NCI-H748 treated with DMSO at 0.1 percent for 48 hours (cell line): ENCODE data around the gene ATP5F1D.
"Not testable (repeated sequence)": the region's sequence is repeated elsewhere in the genome, so short reads cannot be mapped to it uniquely, and the experiment has no call there.

Experiments used
- DNase-seq: peaks from one replicate; lab custom pipeline; 2025; lab: John Stamatoyannopoulos, UW

ATP5F1D gene

DNA sequence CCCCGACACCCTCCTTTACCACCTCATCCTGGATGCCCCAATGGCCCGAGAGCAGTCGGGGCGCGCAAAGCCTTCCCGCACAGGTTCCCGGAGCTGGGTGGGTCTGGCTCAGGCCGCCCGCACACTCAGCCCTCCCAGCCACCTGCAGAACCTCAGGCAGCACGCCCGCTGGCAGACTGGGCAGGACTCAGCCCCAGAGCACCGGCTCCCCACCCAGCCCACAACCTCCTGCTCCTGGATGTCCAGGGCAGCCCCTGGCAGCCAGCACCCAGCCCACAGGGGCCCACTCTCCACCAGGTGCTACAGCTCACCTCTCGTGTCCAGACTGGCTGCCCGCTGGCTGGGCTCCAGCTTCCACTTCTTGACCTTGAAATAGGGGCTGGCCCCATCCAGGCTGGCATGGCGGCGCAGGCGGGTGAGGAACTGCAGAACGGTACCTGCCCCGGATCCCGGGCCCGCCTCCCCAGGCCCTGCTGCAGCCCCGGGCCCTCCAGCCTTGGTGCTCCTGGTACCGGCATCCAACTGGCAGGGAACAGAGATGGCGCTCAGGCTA lies 8.4 kb upstream of the ATP5F1D start:
- DNase-seq = no peak

DNA sequence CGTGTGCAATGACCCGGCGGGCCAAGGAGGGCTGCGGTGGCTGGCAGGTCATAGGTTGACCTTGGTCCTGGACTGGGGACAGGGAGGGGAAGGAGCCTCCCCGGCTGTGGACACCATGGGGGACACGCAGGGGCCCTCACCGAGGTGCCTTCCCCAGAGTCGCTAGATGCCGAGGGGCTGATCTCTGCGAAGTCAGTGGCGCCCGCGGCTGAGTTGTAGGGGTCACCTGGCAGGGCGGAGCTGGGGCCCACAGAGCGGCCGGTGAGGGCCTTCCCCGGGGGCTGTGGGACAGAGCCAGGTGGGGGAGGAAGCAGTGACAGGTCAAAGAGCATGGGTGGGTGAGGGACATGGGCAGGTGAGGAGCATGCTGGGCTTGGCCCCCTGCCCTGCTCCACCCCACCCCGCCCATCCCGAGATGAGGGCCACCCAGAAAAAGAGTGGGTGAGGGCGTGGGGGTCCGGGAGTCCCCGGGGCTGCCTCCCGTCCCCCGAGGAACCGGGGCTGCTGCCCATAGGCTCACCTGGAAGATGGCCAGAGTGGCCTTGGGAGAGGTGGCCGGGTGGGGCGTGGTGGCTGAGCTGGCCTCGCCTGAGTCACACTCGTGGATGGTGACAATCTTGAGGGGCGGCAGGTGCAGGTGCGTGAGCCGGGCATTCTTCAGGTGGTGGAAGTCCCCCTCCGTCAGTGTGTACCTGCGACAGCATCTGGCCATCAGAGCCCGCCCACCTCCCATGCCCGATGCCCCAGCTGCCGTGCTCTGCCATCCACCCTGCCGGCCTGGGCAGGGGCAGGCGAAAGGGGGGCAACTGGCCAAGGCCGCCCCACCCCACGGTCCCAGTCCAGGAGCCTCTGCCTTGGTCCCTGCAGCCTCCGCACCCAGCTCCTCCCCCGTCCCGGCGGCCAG lies 7.2 kb upstream of the ATP5F1D start:
- no peak for DNase-seq

DNA sequence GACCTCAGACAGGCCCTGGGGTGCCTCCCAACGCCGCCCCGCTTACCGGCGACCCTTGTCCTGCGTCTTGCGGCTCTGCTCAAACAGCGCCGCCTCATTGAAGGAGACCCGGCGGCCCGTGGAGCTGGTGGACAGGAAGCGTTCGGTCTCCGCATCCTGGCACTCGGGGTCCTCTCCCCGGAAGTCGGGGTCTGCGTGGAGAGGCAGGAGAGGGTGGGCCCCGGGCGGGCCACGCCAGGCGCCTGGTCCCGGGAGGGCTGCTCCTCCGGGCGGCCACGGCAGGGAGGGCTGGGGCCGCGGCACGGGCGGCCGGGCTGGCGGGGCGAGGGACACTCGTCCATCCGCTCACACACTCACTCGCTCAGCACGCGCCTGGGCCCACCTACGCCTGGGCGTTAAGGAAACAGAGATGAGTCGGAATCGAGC lies 6.6 kb upstream of the ATP5F1D start:
- DNase-seq = no peak

DNA sequence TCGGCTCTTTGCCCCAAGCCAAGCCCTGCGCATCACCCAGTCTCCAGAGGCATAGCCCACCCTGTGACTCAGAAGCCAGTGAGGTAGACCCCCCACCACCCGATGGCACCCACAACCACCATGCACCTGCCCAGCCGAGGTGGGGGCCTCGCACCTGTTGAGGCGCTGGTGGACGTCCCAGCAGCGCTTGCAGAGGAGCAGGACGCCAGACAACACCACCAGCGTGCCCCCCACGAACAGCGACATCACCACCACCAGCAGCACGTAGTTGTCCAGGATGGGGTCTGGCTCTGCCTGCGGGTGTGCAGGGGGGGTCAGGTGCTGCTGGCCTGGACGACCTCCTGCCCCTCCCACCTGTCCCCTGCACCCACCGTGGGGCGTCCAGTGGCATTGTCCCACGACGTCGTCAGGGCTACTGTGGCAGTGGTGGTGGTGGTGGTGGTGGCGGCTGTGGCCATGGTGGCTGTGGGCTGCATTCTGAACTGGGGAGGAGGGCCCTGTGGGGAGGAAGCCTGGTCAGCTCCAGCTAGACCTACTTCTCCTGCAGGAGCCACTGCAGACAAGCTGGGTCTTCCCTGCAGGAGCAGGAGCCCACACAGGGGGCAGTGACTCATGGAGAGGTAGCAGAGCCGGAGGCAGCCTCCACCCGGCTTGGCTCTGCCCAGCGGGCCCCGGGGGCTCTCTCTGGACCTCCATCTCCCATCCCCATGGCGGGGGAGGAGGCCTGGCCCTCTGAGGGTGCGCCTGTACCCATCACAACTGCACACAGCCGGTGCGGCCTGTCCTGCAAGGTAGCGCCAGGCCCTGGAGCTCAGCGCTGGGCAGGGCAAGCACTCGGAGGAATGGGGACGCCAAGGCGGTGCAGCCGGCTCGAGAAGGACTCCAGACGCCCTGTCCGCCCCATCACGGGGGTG lies 5.7 kb upstream of the ATP5F1D start:
- no peak for DNase-seq

DNA sequence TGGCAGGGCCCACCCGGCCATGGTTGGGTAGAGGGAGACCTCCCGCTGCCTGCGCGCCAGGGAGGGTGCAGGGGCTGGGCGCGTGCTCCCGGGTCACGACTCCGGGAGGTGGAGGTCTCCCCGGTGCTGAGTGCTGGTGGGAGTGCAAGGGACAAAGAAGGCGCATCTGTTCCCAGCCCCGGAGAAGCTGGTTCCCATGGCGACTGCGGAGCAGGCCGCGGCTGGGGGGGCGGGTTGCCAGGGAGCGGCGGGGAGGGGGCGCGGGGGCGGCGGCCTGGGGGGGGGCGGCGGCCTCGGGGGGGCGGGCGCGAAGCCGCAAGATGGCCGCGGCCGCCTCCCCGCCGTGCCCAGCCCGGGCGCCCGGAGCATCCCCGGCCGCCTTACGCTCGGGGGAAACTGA lies 5.0 kb upstream of the ATP5F1D start:
- DNase-seq = no peak

DNA sequence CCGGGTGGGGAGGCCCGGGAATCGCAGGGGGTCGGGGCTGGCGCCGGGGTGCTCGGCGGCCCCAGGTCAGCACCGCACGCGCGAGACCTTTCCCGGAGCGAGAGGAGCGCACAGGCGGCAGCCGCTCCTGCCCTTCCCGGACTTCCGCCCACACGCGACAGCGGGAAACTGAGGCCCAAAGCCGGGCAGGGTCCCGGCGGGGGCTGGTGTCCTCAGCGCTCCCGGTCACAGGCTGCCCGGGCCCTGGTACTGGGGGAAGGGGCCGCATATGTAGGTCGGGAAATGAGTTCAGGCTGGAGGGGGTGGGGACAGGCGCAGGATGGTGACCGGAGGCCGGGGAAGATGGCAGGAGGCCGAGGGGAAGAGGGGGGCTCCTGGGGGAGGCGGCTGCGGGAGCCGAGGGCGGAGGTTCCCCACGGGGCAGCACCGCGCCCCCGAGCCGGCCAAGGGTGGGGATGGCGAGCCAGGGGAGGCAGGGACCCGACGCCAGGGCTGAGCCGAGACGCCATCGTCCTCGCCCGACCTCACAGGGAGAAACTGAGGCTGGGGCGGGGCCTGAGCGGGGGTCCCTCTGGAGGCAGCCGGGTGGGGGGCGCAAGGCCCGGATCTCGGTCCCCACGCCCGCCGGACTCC lies 4.4 kb upstream of the ATP5F1D start:
- DNase-seq = no peak

DNA sequence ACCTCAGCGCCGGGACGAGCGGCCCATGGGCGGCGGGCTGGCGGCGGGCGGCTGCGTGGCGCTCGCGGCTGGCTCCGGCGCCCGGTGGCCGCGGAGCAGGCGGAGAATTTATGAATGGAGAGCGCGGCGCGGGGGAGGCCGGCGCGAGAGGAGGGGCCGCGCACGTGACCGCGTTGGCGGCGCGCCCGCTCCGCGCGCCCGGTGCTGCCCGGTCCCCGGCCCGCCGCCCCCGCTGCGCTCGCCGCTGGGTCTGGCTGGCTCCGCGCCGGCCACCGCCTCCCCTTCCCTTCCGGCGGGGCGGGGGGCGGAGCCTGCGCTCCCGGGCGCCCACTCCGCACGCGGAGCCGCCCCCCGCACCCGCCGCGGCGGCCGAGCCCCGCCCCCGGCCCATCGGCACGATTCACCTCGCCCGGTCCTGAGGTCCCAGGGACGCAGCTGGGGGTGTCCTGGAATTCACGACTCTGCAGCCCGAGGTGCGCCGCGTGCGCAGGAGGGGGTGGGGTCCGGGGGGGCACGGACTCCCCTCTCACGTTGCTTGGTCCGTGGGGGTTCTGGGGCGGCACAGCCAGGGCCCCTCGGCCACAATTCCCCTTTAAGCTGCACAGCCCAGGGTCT lies 3.7 kb upstream of the ATP5F1D start, which contains the start of gene CBARP:
TSS of gene CBARP (minus strand) at position 252 of the 615 bp plus-strand sequence. CDS start 1,905 bp downstream, outside the sequence.
- DNase-seq = no peak

DNA sequence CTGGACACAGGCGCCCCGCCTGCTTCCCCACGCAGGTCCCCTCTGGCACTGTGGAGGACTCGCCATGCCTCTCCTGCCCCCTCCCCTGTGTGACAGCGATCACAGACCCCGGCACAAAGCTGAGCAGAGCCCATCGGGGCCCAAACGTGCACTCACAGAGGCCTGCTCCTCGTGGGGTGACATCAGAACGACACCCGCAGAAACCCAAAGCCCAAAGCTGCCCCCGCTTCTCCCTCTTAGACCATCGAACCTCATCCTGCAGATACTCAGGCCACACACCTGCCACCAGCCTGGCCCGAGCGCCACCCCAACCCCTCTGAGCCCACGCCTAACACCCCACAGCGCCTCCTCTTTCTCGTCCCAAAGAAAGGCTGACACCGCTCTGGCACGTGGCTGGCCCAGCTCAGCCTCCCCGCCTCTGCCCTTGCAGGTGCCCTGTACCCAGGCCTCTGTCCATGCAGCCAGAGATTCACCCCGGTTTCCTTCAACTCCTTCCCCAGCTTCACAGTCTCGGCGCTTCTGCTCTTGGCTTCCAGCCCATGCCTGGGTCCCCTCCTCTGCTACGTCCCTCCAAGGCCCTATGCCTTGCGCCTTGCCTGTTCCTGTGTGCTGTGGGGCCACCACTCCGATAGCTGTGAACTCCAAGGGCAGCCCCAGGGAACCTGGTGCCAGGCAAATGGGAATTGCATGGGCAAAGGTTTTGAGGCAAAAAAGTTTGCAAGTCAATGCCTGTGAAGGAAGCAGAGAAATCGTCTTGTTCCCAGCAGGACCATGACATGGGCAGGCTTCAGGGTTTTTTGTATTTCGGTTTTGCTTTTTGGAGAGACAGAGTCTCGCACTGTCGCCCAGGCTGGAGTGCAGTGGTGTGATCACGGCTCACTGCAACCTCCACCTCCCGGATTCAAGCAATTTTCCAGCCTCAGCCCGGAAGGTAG lies 2.9 kb upstream of the ATP5F1D start:
- DNase-seq = no peak

DNA sequence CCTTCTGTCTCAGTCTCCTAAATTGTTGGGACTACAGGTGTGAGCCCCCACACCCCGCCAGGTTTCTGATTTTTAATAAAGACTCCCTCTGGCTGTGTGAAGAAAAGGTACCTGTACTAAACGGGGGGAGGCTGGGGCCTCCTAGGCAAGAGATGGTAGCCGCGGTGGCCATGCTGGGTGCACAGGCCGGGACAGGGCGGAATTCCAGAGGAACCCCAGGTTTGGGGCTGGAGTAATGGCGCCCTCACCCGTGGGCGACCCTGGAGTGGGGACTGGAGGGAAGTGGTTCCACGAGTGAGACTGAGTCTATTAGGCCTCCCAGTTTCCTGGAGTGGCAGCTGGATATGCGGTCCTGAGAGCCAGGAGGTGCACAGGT lies 2.1 kb upstream of the ATP5F1D start:
- no peak for DNase-seq

DNA sequence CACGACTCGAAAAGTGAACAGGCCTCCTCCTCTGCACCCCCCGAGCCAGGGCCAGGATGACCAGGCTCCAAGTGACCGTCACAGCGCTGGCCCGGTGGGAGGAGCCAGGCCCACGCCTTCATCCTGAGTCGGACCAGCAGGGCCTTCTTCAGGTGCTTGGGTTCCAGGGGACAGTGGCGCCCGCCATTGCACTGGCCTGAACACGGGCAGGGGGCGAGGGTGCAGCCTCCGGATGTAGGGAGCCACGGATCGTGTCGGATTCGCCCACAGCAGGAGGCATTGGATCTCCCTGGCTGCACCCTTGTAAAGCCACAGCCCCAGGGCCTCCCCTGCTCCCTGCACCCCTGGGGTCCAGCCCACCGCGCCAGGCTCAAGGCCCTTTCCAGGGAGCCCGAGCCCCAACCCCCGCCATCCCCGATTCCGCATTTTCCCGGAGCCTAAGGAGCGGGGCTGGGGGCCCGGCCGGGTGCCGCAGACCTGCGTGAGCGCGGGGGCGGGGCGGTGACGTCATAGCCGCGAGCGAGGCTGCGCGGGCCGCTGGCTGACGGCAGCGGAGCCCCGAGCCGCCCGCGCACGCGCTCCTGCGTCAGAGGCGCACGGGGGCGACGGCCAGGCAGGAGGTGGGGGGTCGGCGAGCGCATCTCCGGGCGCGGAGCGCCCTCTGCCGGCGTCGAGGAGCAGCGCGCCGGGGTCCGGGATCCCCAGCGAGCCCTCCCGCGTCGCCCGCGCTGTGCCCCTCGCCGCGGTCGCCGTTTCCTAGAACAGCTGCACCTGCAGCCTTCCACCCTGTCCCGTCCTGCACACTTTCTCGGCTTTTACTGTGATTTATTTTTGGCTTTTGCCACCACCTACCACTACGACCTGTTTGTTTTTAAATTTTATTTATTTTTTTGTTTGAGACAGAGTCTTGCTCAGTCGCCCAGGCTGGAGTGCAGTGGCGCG lies 1.5 kb upstream of the ATP5F1D start:
- peak; percentile 61 for DNase-seq

DNA sequence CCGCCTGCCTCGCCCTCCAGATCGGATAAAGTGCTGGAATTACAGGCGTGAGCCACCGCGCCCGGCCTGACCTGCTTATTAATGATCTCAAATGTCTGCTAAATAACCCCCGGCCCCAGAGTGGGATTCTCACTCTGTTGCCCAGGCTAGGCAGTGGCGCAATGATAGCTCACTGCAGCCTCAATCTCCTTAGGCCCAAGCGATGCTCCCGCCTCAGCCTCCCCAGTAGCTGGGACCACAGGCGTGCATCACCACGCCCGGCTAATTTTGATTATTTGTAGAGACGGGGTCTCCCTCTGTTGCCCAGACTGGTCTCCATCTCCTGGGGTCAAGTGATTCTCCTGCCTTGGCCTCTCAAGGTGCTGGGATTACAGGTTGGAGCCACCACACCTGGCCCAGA lies 626 bp upstream of the ATP5F1D start:
- no peak for DNase-seq

DNA sequence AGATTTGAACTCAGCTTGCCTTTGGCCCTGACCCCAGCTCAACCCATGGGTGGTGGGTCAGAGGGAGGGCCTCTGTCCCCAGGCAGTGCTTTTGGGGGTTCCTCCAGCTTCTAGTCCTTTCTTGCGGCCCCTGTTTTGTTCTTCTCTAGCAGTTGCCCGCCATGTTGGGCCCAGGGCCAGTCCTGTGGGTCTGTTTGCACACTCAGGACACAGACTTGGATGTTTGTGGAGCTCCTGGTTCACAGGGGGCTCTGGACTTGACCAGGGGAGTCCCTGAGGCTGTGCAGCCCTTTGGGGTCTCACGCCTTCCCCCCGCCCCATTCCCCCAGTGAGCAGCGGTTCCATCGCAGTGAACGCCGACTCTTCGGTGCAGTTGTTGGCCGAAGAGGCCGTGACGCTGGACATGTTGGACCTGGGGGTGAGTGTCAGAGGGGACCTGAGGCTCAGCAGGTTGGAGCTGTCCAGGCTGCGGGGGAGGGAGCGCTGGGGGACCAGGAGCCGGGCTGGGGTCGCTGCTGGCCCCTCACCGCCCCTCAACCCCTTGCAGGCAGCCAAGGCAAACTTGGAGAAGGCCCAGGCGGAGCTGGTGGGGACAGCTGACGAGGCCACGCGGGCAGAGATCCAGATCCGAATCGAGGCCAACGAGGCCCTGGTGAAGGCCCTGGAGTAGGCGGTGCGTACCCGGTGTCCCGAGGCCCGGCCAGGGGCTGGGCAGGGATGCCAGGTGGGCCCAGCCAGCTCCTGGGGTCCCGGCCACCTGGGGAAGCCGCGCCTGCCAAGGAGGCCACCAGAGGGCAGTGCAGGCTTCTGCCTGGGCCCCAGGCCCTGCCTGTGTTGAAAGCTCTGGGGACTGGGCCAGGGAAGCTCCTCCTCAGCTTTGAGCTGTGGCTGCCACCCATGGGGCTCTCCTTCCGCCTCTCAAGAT lies 2.5 kb downstream of the ATP5F1D start:
- no peak for DNase-seq

DNA sequence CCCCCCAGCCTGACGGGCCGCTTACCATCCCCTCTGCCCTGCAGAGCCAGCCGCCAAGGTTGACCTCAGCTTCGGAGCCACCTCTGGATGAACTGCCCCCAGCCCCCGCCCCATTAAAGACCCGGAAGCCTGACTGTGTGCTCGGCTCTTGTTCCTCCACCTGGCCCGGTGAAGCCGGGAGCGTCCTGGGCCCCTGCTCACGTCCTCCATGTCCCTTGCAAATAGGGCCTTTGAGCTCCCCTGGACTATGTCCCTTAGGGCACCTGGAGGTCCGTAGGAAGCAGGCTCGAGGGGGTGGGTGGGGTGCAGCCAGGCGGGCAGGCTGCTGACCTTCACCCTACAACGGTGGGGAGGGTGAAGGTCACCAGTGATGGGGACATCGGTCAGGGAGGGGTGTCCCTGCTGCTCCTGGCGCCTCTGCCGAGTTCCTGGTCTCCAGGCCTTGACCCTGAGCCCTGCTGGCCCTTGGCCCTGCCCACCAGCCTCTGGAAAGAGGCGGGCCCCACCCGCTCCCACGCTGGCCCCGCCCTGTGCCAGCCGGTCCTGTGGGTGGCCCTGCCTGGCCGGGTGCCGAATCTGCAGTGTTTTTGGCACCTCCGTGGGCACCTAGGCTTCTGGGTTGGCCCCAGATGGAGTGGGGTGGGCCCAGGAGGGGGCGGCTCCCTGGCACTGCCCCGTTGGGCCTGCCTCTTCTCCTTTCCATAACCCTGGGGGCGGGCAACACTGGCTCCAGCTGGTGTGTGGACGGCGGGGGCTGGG lies 3.3 kb downstream of the ATP5F1D start:
- DNase-seq = no peak

DNA sequence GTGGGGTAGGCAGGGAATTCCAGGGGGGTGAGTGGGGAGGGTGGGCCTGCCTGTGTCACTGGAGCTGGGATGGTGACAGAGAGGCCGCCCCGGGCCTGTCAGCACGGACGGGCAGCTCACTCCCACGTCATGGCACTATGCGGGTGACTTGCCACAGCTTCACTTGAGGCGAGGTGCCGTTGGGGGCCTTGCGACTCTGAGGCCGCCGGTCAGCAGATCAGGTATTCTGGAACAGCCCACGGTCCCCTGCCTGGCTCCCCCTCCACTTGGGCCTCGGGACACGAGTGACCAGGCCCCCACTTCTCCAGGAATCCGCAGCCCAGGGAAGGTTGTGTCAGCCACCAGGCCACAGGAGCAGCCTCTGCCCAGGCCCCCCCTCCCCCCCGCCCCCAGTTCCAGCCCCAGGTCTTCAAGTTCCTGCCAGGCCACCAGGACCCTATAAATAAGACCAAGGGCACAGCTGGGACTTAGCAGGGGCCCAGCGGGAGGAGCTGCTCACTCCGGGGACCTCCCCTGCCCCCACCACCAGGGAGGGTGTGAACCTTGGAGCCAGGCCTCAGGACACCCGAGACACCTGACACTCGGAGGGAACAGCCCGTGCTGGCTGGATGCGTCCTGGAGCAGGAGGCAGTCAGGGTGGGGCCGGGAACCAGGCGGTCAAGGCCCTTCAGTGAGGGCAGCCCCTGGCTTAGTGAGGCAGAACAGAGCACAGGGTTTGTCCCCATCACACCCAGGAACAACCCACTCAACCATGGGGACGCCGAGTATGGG lies 4.1 kb downstream of the ATP5F1D start:
- DNase-seq = no peak

DNA sequence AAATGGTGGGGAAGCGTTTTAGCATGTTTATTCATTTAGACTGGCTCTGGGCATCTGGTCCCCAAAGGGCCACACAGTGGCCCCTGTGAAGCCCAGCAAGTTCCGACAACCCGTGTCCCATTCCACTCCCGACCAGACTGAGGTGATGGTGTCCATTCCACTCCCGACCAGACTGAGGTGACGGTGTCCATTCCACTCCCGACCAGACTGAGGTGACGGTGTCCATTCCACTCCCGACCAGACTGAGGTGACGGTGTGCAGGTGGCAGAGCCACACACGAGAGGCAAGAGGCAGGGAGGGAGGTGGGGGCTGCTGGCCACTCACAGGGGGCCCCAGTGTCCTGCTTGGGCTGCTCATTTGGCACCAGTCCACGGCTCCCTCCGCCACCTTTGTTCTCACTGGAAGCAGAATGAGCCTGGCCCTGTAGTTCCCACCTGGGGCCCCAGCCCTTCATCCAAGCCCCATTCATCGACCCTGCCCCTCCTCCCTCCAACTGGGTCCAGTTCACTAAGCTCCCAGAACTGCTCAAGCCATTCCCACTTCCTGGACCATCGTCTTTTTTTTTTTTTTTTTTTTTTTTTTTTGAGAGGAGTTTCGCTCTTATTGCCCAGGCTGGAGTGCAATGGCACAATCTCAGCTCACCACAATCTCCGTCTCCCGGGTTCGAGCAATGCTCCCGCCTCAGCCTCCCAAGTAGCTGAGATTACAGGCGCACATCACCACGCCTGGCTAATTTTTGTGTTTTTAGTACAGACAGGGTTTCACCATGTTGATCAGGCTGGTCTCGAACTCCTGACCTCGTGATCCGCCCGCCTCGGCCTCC lies 4.9 kb downstream of the ATP5F1D start:
- not testable (repeated sequence) for DNase-seq

DNA sequence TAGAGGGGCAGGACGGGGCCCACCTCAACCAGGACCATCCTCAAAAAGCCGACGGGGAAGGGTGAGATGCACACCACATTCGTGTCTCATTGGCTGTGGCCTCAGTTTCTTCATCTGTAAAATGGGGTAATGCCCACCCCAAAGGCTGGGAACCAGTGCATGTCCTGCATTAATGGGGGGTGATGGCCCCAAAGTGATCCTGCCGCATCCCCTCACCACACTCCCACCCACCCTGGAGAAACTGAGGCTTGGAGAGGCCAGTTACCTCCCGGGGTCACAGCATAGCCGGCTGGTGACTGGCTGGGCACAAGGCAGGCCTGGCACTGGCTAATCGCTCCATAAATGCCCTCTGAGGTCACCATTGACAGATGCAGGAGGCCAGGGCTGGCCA lies 6.2 kb downstream of the ATP5F1D start:
- no peak for DNase-seq
